Lower lobe of right lung (tissue), 2 donors: ENCODE data around the gene SRXN1. TPM values are rescaled to one million over a fixed set of nuclear protein-coding genes. Genes with fewer than 3 reads are reported as not detected.

ENCODE experiments used
- ATAC-seq, 2 donors: fragments of 200-7000 bp; cut with Tn5 transposase; one replicate each; pipeline ENCODE4 v1.9.1; 2020 to 2022; ENCODE audit warnings: mild to moderate bottlenecking in 2 of 2, moderate library complexity in 2 of 2
- DNase-seq: peaks from one replicate; pipeline ENCODE4 v3.0.0-alpha.2; 2020
- H3K27ac ChIP-seq: fragments of 200-600 bp; one replicate; pipeline ENCODE4 v1.8.0; 2022
- H3K27me3 ChIP-seq: fragments of 200-600 bp; one replicate; pipeline ENCODE4 v1.8.0; 2022; ENCODE audit warnings: low read depth
- H3K36me3 ChIP-seq: fragments of 200-600 bp; one replicate; pipeline ENCODE4 v1.8.0; 2022; ENCODE audit warnings: mild to moderate bottlenecking
- H3K4me1 ChIP-seq: fragments of 200-600 bp; one replicate; pipeline ENCODE4 v1.8.0; 2022
- H3K4me3 ChIP-seq: fragments of 200-600 bp; one replicate; pipeline ENCODE4 v1.8.0; 2022; ENCODE audit warnings: mild to moderate bottlenecking
- H3K9me3 ChIP-seq: fragments of 200-600 bp; one replicate; pipeline ENCODE4 v1.8.0; 2022
- CTCF ChIP-seq: fragments of 200-600 bp; IDR thresholded peaks from one replicate; pipeline ENCODE4 v1.8.0; 2022; ENCODE audit warnings: antibody characterized with exemption, mild to moderate bottlenecking
- intact Hi-C: fragments of 100-400 bp; cut with DNase I; formaldehyde crosslinking; loops from one replicate; pipeline ENCODE4 v1.11.0; 2022
- total RNA-seq: library from RNA; stranded (reverse); fragmentation: NEBNext Ultra II Directional; extraction: Animal tissue kit (Norgen Biotek cat#: 25700); gene quantifications from one replicate; pipeline ENCODE4 v1.2.1, GENCODE V29; 2021
- donor health status: DM: no; HTN: yes; CAD: no; lungs with severe emphysema.

Gene SRXN1
- total RNA-seq, 1 donor from 2014 or later, result 32.0 TPM

- no peak for TF ChIP-seq CTCF
Observed at GRCh38 chr20:625360-625932, 27.6 kb downstream of the SRXN1 start.

GRCh38 chr20:623704-624103 lies 29.3 kb downstream of the SRXN1 start:
- ATAC-seq, result no peak
- no peak overlapping the region for H3K27ac ChIP-seq
- peak; percentile 1 for DNase-seq
- no peak for TF ChIP-seq CTCF
- intact Hi-C loops, result no loop called here
- no peaks in the 10 kb centered on the region for H3K36me3 ChIP-seq
- peaks cover 5% of the 10 kb centered on the region for H3K27me3 ChIP-seq
- H3K4me1 ChIP-seq, result no peaks in the 10 kb centered on the region
- H3K9me3 ChIP-seq, result no peaks in the 10 kb centered on the region
- no peak overlapping the region for H3K4me3 ChIP-seq

More at GRCh38 chr20:625360-625932, 27.6 kb downstream of the SRXN1 start:
- Histone ChIP-seq H3K27me3 (peaks cover under 1% of the 10 kb centered on the region), H3K27ac (no peak overlapping the region), H3K4me3 (no peak overlapping the region), H3K9me3 (no peaks in the 10 kb centered on the region), H3K36me3 (no peaks in the 10 kb centered on the region), H3K4me1 (no peaks in the 10 kb centered on the region)
- no peak for ATAC-seq
- DNase-seq, result peak; percentile 7
- intact Hi-C loops, result no loop called here

GRCh38 chr20:623021-623420 lies 30.0 kb downstream of the SRXN1 start:
- Histone ChIP-seq H3K9me3 (peaks cover 5% of the 10 kb centered on the region), H3K27ac (no peak overlapping the region), H3K36me3 (no peaks in the 10 kb centered on the region), H3K4me3 (no peak overlapping the region), H3K27me3 (peaks cover 5% of the 10 kb centered on the region), H3K4me1 (no peaks in the 10 kb centered on the region)
- intact Hi-C loops, result no loop called here
- no peak for TF ChIP-seq CTCF
- ATAC-seq (no peak), DNase-seq (peak; percentile 28)

GRCh38 chr20:622161-622560 lies 30.8 kb downstream of the SRXN1 start:
- H3K9me3 ChIP-seq, result peaks cover 11% of the 10 kb centered on the region
- no peak overlapping the region for H3K27ac ChIP-seq
- TF ChIP-seq CTCF, result no peak
- no peaks in the 10 kb centered on the region for H3K4me1 ChIP-seq
- DNase-seq, result peak; percentile 13
- ATAC-seq, result no peak
- intact Hi-C loops, result no loop called here
- peaks cover 5% of the 10 kb centered on the region for H3K27me3 ChIP-seq
- H3K4me3 ChIP-seq, result no peak overlapping the region
- H3K36me3 ChIP-seq, result no peaks in the 10 kb centered on the region

- intact Hi-C loops, result no loop called here
- Histone ChIP-seq H3K27ac (no peak overlapping the region), H3K4me1 (no peaks in the 10 kb centered on the region)
Observed at GRCh38 chr20:621125-621756, 31.8 kb downstream of the SRXN1 start.

More at GRCh38 chr20:621125-621756, 31.8 kb downstream of the SRXN1 start:
- no peaks in the 10 kb centered on the region for H3K36me3 ChIP-seq
- no peak for TF ChIP-seq CTCF
- no peak overlapping the region for H3K4me3 ChIP-seq
- H3K9me3 ChIP-seq, result peaks cover 11% of the 10 kb centered on the region
- H3K27me3 ChIP-seq, result peaks cover 9% of the 10 kb centered on the region
- ATAC-seq (no peak), DNase-seq (peak; percentile 0)
